GM19372 (cell line): ENCODE results near the gene IL31RA.
"Not testable (repeated sequence)": the region's sequence is repeated elsewhere in the genome, so short reads cannot be mapped to it uniquely, and the experiment has no call there.

Source experiments
- ATAC-seq: cut with Tn5 transposase; IDR thresholded peaks from one replicate; pipeline ENCODE4 v1.9.1; 2021; ENCODE audit warnings: mild to moderate bottlenecking, low read depth, moderate library complexity; ENCODE audit not compliant: unreplicated experiment

Gene IL31RA

GRCh38 chr5:55923177-55923771 lies 72.1 kb downstream of the IL31RA start:
- no peak for ATAC-seq

- no peak for ATAC-seq
Measured at GRCh38 chr5:55923865-55924500, 72.8 kb downstream of the IL31RA start.

GRCh38 chr5:55924744-55925143 lies 73.6 kb downstream of the IL31RA start:
- ATAC-seq = no peak

DNA sequence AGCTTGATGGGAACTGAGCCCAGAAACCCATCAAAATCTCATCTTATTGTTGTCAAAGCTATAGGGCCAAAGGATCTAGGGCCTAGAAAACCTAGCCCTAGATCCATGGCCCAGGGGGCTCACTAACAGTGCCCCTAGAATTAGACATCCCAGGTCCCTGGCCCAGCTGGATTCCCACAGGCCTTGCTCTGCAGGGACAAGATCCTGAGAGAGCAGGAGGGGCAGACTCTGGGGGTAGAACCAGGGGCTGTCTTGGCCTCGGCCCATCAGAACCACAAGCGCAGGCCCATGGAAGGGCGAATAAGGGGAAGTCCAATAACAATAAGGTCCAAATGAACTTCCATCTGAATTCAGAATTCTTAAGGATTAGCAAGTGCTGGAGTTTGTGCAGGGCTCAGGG lies 74.0 kb downstream of the IL31RA start:
- no peak for ATAC-seq

- no peak for ATAC-seq
Measured at GRCh38 chr5:55925712-55926111, 74.6 kb downstream of the IL31RA start.

DNA sequence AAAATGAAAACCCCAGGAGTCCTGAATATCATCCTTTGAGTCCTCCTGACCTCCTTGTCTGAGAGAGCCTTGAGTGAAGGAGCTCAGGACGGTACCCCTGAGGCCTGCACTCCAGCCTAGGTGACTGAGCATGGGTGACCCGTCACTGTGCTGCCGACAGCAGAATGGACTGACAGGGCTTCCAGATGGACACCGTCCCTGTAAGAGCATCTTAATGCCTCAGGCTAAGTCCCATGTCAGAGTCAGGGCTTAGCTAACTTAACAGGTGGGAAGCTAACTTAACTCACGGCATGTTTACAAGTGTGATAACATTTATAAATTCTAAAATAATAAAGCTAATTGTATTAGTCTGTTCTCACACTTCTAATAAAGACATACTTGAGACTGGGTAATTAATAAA lies 75.3 kb downstream of the IL31RA start:
- no peak for ATAC-seq

- no peak for ATAC-seq
Measured at GRCh38 chr5:55927861-55928655, 76.9 kb downstream of the IL31RA start.

GRCh38 chr5:55929020-55929799 lies 78.1 kb downstream of the IL31RA start:
- ATAC-seq = no peak

- ATAC-seq = no peak
Measured at GRCh38 chr5:55932700-55933099, 81.5 kb downstream of the IL31RA start.

GRCh38 chr5:55933377-55934114 lies 82.4 kb downstream of the IL31RA start:
- ATAC-seq = no peak

- no peak for ATAC-seq
Measured at GRCh38 chr5:55934115-55934613, 83.0 kb downstream of the IL31RA start.

GRCh38 chr5:55934720-55935119 lies 83.6 kb downstream of the IL31RA start:
- no peak for ATAC-seq

GRCh38 chr5:55935371-55935770 lies 84.2 kb downstream of the IL31RA start:
- ATAC-seq = no peak

GRCh38 chr5:55936100-55936693 lies 85.0 kb downstream of the IL31RA start:
- ATAC-seq = no peak

DNA sequence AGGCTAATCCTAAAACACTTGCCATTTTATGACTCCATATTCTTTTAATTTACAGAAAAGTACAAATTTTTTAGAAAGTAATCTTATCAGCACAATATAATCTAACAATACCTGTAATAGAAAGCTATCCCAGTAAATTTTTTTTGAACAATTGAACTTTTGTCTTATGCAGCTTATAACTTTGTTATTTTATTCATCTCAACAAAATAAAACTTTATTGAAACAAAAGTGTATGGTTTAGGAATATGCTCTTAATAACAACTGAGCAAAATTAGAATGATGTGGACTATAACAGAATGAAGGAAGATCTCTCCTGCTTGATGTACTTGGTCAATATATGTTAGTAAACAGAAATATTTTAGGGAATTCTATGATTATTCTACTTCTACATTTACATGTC lies 86.4 kb downstream of the IL31RA start:
- not testable (repeated sequence) for ATAC-seq

DNA sequence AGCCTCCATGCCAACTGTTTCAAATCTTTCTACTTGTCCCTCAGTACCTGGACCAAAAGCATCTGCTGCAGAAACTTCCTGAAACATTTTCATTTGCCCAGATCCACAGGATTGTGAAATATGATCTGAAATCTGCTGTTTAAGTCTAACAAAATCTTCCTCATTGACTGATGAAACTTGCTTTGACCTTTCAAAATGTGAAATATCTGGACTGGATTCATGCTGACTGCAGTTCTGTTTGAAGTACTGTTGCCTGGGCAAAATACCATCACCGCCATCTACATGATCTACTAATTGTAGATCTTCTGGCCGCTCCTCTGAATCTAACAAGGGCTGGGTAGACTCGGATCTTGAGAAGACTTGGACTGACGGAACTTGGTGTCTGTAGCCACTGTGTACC lies 90.0 kb downstream of the IL31RA start:
- not testable (repeated sequence) for ATAC-seq

GRCh38 chr5:55959208-55959607 lies 108.1 kb downstream of the IL31RA start:
- no peak for ATAC-seq

DNA sequence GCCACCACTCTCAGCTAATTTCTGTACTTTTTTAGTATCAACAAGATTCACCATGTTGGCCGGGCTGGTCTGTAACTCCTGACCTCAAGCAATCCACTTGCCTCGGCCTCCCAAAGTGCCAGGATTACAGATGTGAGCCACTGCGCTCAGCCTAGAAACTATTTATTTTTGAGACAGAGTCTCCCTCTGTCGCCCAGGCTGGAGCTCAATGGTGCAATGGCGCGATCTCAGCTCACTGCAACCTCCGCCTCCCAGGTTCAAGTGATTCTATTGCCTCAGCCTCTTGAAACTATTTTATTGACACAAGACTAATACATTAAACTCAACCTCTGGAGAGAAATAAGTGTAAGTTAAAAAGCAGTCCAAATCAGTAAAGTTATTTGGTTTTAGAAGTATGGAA lies 109.6 kb downstream of the IL31RA start:
- no peak for ATAC-seq

DNA sequence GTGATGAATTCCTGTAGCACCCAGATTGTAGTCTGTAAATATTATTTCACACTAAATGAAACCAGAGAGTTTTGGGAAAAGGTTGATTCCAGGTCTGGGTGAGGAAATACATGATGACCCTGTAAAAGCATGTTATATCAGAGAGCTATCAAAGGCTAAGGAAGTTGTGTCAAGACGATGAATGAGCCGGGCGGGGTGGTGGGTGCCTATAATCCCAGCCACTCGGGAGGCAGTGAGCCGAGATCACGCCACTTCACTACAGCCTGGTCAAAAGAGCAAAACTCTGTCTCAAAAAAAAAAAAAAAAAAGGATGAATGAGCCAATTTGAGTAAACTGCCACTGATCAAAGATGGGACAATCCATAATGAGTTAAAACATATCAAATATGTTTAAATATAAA lies 114.4 kb downstream of the IL31RA start:
- no peak for ATAC-seq

GRCh38 chr5:55966284-55966683 lies 115.1 kb downstream of the IL31RA start:
- no peak for ATAC-seq
